ENCODE results near the gene SNRPA1.

- TF ChIP-seq CTCF (IDR thresholded peaks at IDR 0.05) (peak; percentile 2 to 51 (median 27)), POLR2A (IDR thresholded peaks at IDR 0.05) (peak; percentile 78 to 97)
Measured at GRCh38 chr15:101251830-101252820, 42.9 kb downstream of the SNRPA1 start, which contains the start of gene CHSY1.

Measured in uterus (tissue), 2 donors.